WERI-Rb-1 (cell line): Measurements from ENCODE around the gene CGNL1.

Source experiments
- DNase-seq: peaks from one replicate; pipeline ENCODE4 v3.0.0-alpha.2; 2020
- H3K27ac ChIP-seq: fragments of 250-450 bp; sonication (Bioruptor Pico); 2 replicates; pipeline ENCODE4 v1.5.1; 2020; ENCODE audit warnings: mild to moderate bottlenecking, moderate library complexity
- H3K27me3 ChIP-seq: fragments of 250-450 bp; sonication (Bioruptor Pico); 2 replicates; pipeline ENCODE4 v1.5.1; 2021; ENCODE audit warnings: mild to moderate bottlenecking, low read depth, moderate library complexity; ENCODE audit not compliant: insufficient read depth, severe bottlenecking
- H3K36me3 ChIP-seq: fragments of 250-450 bp; sonication (Bioruptor Pico); 2 replicates; pipeline ENCODE4 v1.5.1; 2020; ENCODE audit warnings: mild to moderate bottlenecking, moderate library complexity
- H3K4me3 ChIP-seq: 2 replicates; pipeline ENCODE4 v1.5.1; 2011; ENCODE audit warnings: low read depth, mild to moderate bottlenecking, control low read depth, low read length
- H3K9me3 ChIP-seq: fragments of 250-450 bp; sonication (Bioruptor Pico); 2 replicates; pipeline ENCODE4 v1.5.1; 2021; ENCODE audit warnings: mild to moderate bottlenecking, moderate library complexity; ENCODE audit not compliant: severe bottlenecking
- CTCF ChIP-seq: IDR thresholded peaks from 2 replicates; pipeline ENCODE4 v1.5.1; 2011; ENCODE audit warnings: low read depth, mild to moderate bottlenecking, control low read depth, inconsistent platforms, low read length

CGNL1 gene

GRCh38 chr15:57532731-57533447 is 156.6 kb downstream of the CGNL1 start:
- H3K4me3 ChIP-seq: no peak overlapping the region
- TF ChIP-seq CTCF: no peak
- H3K36me3 ChIP-seq: no peaks in the 10 kb centered on the region; the same call in 1 of the 2 replicates
- no peak for DNase-seq
- H3K27ac ChIP-seq: no peak overlapping the region
- no peaks in the 10 kb centered on the region for H3K27me3 ChIP-seq
- no peaks in the 10 kb centered on the region for H3K9me3 ChIP-seq

DNA sequence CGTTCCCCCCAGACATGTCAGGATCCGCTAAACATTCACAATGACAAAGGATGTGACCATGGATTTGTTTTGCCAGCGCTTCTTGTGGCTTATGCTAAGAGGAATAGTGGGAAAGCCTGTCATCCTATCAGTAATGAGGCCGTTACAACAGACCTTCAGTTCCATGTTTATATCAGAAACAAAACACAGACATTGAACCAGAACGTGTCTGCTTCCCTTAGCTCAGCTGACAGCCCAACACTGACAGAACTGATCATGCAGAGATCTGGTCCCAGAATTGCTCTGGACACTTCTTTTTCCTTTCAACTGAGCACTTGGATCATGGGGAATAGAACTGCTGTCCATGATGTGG is 157.1 kb downstream of the CGNL1 start:
- Histone ChIP-seq H3K4me3 (no peak overlapping the region), H3K27ac (no peak overlapping the region), H3K36me3 (no peaks in the 10 kb centered on the region; the same call in 1 of the 2 replicates), H3K27me3 (no peaks in the 10 kb centered on the region), H3K9me3 (no peaks in the 10 kb centered on the region)
- TF ChIP-seq CTCF: no peak
- no peak for DNase-seq

DNA sequence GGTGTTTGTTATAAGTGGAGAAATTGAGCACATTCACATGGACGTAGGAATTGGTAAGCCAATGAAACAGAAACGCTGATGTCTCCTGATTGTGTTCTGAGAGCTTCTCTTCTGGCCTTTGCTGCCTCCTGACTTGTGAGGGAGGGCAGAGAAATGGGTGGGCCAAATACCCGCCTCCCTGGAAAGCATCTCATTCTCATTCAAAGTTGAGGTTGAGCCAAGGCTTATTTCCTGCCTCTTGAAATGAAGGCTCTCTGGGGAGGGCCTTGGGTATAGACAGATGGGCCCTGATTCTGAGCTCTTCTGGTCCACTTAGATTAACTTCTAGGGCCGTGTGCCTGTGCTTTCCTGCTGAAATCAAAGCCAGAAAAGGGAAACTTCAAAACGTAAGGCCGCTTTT is 158.0 kb downstream of the CGNL1 start:
- no peak for TF ChIP-seq CTCF
- no peaks in the 10 kb centered on the region; the same call in 1 of the 2 replicates for H3K36me3 ChIP-seq

DNA sequence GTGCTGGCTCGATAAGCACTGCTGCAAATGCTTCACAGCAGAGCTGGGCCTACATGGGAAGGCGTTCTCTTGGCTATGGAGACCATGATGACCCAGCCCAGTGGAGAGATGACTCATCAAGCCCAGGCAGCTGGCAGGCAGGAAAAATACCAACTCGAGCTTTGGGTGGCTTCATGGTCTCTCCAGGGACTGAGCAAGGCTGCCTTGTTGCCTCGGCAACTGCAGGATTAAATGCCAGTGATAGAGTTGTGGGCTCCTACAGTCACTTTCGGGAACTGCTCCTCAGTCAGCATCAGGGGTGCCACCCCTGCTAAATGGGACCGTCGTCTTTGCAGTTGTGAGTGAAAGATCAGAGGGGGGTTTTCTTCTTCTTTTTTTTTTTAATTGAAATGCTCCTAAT is 160.8 kb downstream of the CGNL1 start:
- H3K27me3 ChIP-seq: no peaks in the 10 kb centered on the region
- no peaks in the 10 kb centered on the region; the same call in 1 of the 2 replicates for H3K36me3 ChIP-seq
- no peaks in the 10 kb centered on the region for H3K9me3 ChIP-seq
- DNase-seq: no peak
- no peak for TF ChIP-seq CTCF
- H3K4me3 ChIP-seq: no peak overlapping the region
- no peak overlapping the region for H3K27ac ChIP-seq

More for the DNA sequence above, 158.0 kb downstream of the CGNL1 start:
- Histone ChIP-seq H3K27ac (no peak overlapping the region; the same call in 1 of the 2 replicates), H3K27me3 (no peaks in the 10 kb centered on the region), H3K9me3 (no peaks in the 10 kb centered on the region), H3K4me3 (no peak overlapping the region)
- no peak for DNase-seq

DNA sequence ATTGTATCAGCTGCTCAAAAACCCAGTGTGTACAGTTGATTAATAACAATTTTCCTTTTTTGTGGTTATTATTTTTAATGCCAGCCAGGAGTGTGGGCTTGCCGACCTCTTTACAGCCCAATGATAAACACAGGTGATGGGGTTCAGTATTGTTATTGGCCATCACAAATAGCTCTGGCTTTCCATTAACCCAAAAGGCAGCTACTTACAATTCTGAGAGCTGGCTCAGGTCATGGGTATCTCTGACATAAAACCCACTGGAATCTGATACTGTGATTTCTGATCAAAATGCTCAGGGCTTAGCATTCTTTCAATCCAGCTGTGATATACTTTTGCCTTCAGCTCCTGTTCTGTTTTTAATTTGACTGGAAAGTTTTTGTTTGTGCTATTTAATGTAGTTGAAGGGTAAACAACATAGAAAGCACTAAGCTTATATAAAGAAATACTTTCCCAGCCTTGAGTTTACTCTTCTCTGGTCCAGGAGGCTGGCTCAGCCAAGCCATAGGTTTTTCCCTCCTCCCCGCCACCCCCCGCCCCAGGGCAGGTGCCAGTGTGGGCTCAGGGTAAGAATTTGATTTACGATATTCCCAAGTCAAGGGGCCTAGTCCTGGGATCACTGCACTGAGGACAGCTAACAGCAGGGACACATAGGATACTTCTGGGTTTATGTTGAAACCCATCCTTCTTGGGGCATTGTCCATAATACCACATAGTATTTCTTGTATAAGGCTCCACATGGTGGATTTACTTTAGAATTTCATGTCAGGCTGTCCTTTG is 161.4 kb downstream of the CGNL1 start:
- no peaks in the 10 kb centered on the region for H3K27me3 ChIP-seq
- H3K36me3 ChIP-seq: no peaks in the 10 kb centered on the region; the same call in 1 of the 2 replicates
- H3K4me3 ChIP-seq: no peak overlapping the region
- no peaks in the 10 kb centered on the region for H3K9me3 ChIP-seq
- H3K27ac ChIP-seq: no peak overlapping the region; the same call in 1 of the 2 replicates
- no peak for DNase-seq
- no peak for TF ChIP-seq CTCF

- no peak for TF ChIP-seq CTCF
- no peak for DNase-seq
- no peaks in the 10 kb centered on the region for H3K27me3 ChIP-seq
- no peak overlapping the region for H3K27ac ChIP-seq
- no peak overlapping the region for H3K4me3 ChIP-seq
- no peaks in the 10 kb centered on the region for H3K9me3 ChIP-seq
- H3K36me3 ChIP-seq: no peaks in the 10 kb centered on the region; the same call in 1 of the 2 replicates
Observed at GRCh38 chr15:57538265-57538529, 161.9 kb downstream of the CGNL1 start.
